Measurements from ENCODE around the gene LDAF1. TPM values are rescaled to one million over a fixed set of nuclear protein-coding genes. Genes with fewer than 3 reads are reported as not detected.

Gene LDAF1
- total and polyA plus RNA-seq, 4 donors: 1.2 to 2.4 (median 1.7) TPM

GRCh38 chr16:21167360-21167759 is 8.9 kb downstream of the LDAF1 start:
- 97% methylated on average over 9 of the region's 9 CpGs for WGBS
- TF ChIP-seq FOXA1 (IDR thresholded peaks at IDR 0.05) (no peak), TAF1 (conservative IDR thresholded peaks at IDR 0.05) (no peak), NR2F2 (IDR thresholded peaks at IDR 0.05) (no peak), HNF4G (IDR thresholded peaks at IDR 0.05) (no peak), YY1 (IDR thresholded peaks at IDR 0.05) (no peak), GABPA (IDR thresholded peaks at IDR 0.05 in 1 of 2, conservative IDR thresholded peaks at IDR 0.05 in 1 of 2) (no peak), SP1 (IDR thresholded peaks at IDR 0.05) (no peak), EGR1 (IDR thresholded peaks at IDR 0.05; ENCODE audit: low read depth in 2 of 2) (no peak), MAX (IDR thresholded peaks at IDR 0.05) (no peak), ATF3 (IDR thresholded peaks at IDR 0.05) (no peak), RAD21 (IDR thresholded peaks at IDR 0.05) (no peak), REST (IDR thresholded peaks at IDR 0.05) (no peak), RXRA (IDR thresholded peaks at IDR 0.05) (no peak), JUND (IDR thresholded peaks at IDR 0.05) (no peak), HNF4A (conservative IDR thresholded peaks at IDR 0.05) (no peak), FOXA2 (IDR thresholded peaks at IDR 0.05) (no peak)
- TF ChIP-seq, protein P1, sequence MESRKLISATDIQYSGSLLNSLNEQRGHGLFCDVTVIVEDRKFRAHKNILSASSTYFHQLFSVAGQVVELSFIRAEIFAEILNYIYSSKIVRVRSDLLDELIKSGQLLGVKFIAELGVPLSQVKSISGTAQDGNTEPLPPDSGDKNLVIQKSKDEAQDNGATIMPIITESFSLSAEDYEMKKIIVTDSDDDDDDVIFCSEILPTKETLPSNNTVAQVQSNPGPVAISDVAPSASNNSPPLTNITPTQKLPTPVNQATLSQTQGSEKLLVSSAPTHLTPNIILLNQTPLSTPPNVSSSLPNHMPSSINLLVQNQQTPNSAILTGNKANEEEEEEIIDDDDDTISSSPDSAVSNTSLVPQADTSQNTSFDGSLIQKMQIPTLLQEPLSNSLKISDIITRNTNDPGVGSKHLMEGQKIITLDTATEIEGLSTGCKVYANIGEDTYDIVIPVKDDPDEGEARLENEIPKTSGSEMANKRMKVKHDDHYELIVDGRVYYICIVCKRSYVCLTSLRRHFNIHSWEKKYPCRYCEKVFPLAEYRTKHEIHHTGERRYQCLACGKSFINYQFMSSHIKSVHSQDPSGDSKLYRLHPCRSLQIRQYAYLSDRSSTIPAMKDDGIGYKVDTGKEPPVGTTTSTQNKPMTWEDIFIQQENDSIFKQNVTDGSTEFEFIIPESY (IDR thresholded peaks at IDR 0.05): no peak
- TF ChIP-seq, protein P2, sequence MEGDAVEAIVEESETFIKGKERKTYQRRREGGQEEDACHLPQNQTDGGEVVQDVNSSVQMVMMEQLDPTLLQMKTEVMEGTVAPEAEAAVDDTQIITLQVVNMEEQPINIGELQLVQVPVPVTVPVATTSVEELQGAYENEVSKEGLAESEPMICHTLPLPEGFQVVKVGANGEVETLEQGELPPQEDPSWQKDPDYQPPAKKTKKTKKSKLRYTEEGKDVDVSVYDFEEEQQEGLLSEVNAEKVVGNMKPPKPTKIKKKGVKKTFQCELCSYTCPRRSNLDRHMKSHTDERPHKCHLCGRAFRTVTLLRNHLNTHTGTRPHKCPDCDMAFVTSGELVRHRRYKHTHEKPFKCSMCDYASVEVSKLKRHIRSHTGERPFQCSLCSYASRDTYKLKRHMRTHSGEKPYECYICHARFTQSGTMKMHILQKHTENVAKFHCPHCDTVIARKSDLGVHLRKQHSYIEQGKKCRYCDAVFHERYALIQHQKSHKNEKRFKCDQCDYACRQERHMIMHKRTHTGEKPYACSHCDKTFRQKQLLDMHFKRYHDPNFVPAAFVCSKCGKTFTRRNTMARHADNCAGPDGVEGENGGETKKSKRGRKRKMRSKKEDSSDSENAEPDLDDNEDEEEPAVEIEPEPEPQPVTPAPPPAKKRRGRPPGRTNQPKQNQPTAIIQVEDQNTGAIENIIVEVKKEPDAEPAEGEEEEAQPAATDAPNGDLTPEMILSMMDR (IDR thresholded peaks at IDR 0.05; ENCODE audit: low read depth, low read length, missing input control): no peak
- Histone ChIP-seq H3K4me3 (ENCODE audit: low read depth in 1 of 3, low read length in 3 of 3) (no peak overlapping the region), H3K4me1 (ENCODE audit: control insufficient read depth in 4 of 4, insufficient read depth in 4 of 4, low read length in 3 of 4) (peaks cover 0 to 3% (median 0%) of the 10 kb centered on the region in 4 donors), H3K27ac (ENCODE audit: low read depth in 1 of 2, low read length in 2 of 2) (no peak overlapping the region), H3K27me3 (ENCODE audit: control insufficient read depth in 4 of 4, insufficient read depth in 4 of 4, low read length in 3 of 4) (no peaks in the 10 kb centered on the region), H3K9me3 (ENCODE audit: control insufficient read depth in 4 of 4, low read length in 3 of 4) (no peaks in the 10 kb centered on the region), H3K36me3 (ENCODE audit: control insufficient read depth in 4 of 4, insufficient read depth in 3 of 4, low read depth in 1 of 4, low read length in 3 of 4) (peaks cover 0 to 2% (median 0%) of the 10 kb centered on the region in 4 donors), H3K9ac (ENCODE audit: low read depth in 1 of 2, low read length in 2 of 2) (no peak overlapping the region)
- DNase-seq (ENCODE audit: low spot score): no peak

All from liver (tissue), 9 donors.